Measurements from ENCODE around the gene CALCB. TPM values are rescaled to one million over a fixed set of nuclear protein-coding genes. Genes with fewer than 3 reads are reported as not detected.
A peak's percentile ranks its signal among the peaks of the same experiment; 100 is the strongest.
"Not testable (repeated sequence)": the region's sequence is repeated elsewhere in the genome, so short reads cannot be mapped to it uniquely, and the experiment has no call there.

CALCB gene, protein sequence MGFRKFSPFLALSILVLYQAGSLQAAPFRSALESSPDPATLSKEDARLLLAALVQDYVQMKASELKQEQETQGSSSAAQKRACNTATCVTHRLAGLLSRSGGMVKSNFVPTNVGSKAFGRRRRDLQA
- not detected for polyA plus RNA-seq (2012; ENCODE audit: insufficient read depth, insufficient read length)

GRCh38 chr11:15073361-15074205 is at the start of gene CALCB:
Gene CALCB (plus strand): TSS chr11:15073593. CDS start chr11:15074719, 1,126 bp downstream.
- peak within 1 kb of the TSS; percentile 43; the same call in 1 of the 2 replicates for H3K4me3 ChIP-seq (ENCODE audit: low read length)
- DNase-seq (ENCODE audit: low read depth, low spot score) = no peak

GRCh38 chr11:15027011-15027410 is 46.4 kb upstream of the CALCB start:
- no peak overlapping the region for H3K4me3 ChIP-seq (ENCODE audit: low read length)
- DNase-seq (ENCODE audit: low read depth, low spot score) = no peak

DNA sequence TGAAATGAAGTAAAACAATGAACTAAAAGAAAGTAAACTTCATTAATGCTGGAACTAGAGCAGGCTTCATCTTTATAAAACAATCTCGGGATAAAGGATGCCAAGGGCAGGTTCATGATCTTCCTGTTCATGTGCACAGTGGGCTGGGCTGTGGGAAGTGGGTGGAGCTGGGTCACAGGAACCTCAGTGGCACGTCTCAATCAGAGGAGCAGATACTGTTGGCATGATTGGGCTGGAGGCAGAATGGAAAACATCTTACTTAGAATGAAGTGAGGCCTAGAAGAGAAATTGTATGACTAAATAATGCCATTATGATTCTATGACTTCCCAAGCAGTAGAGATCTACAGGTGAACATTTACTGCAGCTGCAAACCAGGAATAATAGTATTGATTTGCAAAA is 45.4 kb upstream of the CALCB start:
- no peak for DNase-seq (ENCODE audit: low read depth, low spot score)
- no peak overlapping the region for H3K4me3 ChIP-seq (ENCODE audit: low read length)

GRCh38 chr11:15028379-15028778 is 45.0 kb upstream of the CALCB start:
- H3K4me3 ChIP-seq (ENCODE audit: low read length) = no peak overlapping the region
- DNase-seq (ENCODE audit: low read depth, low spot score) = no peak

GRCh38 chr11:15031945-15032344 is 41.4 kb upstream of the CALCB start:
- H3K4me3 ChIP-seq (ENCODE audit: low read length) = not testable (repeated sequence)

GRCh38 chr11:15034687-15035267 is 38.6 kb upstream of the CALCB start:
- no peak overlapping the region for H3K4me3 ChIP-seq (ENCODE audit: low read length)
- no peak for DNase-seq (ENCODE audit: low read depth, low spot score)

More at GRCh38 chr11:15031945-15032344, 41.4 kb upstream of the CALCB start:
- DNase-seq (ENCODE audit: low read depth, low spot score) = not testable (repeated sequence)

GRCh38 chr11:15035283-15035682 is 38.1 kb upstream of the CALCB start:
- no peak overlapping the region for H3K4me3 ChIP-seq (ENCODE audit: low read length)
- no peak for DNase-seq (ENCODE audit: low read depth, low spot score)

DNA sequence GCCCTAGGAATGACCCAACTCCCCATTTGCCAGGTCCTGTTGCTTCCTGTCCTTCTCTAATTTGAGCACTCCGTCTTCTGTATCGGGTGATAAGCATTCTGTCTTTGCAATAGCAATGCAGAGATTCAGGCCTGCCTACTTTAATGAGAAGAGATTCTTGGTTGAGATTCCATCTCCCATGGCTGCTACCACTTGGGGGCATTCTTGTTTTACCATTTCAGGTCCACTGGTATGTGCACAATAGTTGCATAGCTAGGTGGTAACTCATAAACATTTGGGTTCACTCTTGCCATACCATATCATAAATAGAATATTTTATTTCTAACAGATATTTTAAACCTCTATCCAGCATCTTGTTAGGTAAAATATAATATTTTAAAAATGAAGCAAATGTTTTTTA is 34.4 kb upstream of the CALCB start:
- no peak overlapping the region for H3K4me3 ChIP-seq (ENCODE audit: low read length)
- no peak for DNase-seq (ENCODE audit: low read depth, low spot score)

GRCh38 chr11:15045209-15045608 is 28.2 kb upstream of the CALCB start:
- no peak overlapping the region for H3K4me3 ChIP-seq (ENCODE audit: low read length)
- no peak for DNase-seq (ENCODE audit: low read depth, low spot score)

- DNase-seq (ENCODE audit: low read depth, low spot score) = no peak
- no peak overlapping the region for H3K4me3 ChIP-seq (ENCODE audit: low read length)
Observed at GRCh38 chr11:15045891-15046290, 27.5 kb upstream of the CALCB start.

DNA sequence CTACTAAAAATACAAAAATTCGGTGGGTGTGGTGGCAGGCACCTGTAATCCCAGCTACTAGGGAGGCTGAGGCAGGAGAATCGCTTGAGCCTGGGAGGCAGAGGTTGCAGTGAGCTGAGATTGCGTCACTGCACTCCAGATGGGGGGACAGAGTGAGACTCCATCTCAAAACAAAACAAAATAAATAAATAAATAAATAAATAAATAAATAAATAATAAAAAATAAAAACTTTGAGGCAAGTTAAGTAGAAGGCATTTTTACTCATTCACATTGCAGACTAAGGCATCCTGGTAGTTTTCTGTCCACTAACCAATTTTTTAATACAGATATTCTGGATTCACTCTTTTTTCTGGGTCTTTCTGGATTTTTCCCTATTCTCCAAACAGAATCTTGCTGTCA is 26.7 kb upstream of the CALCB start:
- not testable (repeated sequence) for DNase-seq (ENCODE audit: low read depth, low spot score); H3K4me3 ChIP-seq (ENCODE audit: low read length)

DNA sequence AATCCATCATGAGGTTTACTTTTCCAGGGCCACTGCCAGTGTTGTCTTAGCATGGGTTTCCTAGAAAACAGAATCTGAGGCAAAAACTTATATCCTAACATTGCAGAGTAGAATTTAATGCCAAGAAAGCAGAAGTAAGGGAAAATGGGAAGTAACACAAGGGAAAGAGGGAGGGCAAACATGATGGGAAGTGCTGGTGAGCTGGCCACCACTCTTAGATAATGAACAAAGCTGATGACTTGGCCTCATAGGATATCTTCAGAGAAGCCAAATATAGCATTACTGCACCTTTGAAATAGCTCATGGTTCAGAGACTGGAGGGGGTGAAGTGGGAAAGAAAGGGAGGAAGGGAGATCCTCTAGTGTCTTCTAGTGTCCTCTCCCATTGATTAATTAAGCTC is 24.8 kb upstream of the CALCB start:
- H3K4me3 ChIP-seq (ENCODE audit: low read length) = no peak overlapping the region
- DNase-seq (ENCODE audit: low read depth, low spot score) = no peak

DNA sequence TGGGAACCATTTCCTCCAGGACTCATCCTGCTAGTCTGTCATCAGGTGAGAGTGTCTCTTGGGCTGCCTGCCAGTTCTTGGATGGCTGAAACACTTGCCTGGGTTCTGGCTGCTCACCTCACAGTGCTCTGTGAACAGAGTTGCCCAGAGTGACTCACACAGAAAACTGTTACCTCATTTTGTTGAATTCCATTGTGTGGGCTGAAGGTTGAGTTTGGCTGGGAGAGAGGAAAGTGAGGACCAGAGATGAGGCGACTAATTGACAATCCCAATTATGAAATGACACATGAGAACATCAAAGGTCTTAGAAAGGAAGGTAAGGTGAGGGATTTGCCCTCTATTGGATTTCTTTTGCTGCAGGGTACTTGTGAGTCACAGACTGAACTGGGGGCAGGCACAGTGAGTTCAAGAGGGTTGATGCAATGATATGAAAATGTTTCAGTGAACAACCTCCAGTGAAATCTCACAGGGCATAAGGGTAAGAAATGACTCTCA is 20.2 kb upstream of the CALCB start:
- no peak overlapping the region for H3K4me3 ChIP-seq (ENCODE audit: low read length)
- DNase-seq (ENCODE audit: low read depth, low spot score) = no peak

DNA sequence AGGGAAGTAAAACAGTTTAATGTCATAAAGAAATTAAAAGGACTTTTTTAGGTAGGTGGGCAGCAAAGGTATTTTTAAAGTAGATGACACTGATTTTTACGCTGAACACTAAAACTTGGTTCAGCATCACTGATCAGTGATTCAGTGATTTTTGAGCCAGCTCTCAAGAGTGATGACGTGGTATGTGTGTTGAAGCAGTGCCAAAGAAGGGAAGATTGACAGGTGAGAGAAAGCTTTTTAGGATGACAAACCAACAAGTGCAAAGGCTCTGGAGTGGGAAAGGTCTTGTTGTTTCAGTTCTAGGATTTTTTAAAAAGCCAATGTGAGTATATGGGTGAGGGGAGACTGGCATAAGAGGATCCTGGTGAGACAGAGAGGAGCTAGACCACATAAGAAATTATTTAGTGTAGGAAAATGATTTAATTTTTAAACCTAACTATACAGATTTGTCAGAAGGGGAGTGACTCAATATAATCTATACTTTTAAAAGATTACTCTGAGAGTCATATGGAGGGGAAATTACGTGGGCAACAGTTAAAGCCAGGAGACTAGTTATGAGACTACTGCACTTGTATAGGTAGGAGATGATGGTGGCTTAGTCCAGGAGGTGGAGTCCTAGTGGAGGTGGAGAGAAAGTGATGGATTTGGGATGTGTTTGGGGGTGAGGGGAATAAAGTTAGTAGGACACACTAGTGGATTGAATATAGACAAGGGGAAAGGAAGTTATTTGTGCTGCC is 17.6 kb upstream of the CALCB start:
- no peak overlapping the region for H3K4me3 ChIP-seq (ENCODE audit: low read length)
- DNase-seq (ENCODE audit: low read depth, low spot score) = no peak

DNA sequence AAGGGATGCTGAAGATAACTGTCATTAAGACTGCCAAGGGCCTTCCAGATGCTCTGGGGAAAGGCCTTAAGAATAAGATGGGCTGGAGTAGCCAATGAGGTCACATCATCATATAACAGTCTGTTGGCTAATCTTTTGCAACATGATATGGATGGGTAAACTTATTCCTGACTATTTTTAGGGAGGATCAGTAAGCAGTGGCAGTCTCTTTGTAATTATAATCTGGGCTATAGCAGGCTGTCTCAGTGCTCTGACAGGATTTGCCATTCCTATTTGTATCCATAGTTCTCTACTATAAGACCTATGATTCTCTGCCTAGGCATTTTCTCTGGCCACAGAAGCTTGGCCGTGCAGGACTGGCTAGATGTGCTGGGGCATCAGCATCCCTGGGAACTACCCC is 16.1 kb upstream of the CALCB start:
- H3K4me3 ChIP-seq (ENCODE audit: low read length) = no peak overlapping the region
- no peak for DNase-seq (ENCODE audit: low read depth, low spot score)

GRCh38 chr11:15059132-15059915 is 14.1 kb upstream of the CALCB start:
- no peak for DNase-seq (ENCODE audit: low read depth, low spot score)
- H3K4me3 ChIP-seq (ENCODE audit: low read length) = no peak overlapping the region

DNA sequence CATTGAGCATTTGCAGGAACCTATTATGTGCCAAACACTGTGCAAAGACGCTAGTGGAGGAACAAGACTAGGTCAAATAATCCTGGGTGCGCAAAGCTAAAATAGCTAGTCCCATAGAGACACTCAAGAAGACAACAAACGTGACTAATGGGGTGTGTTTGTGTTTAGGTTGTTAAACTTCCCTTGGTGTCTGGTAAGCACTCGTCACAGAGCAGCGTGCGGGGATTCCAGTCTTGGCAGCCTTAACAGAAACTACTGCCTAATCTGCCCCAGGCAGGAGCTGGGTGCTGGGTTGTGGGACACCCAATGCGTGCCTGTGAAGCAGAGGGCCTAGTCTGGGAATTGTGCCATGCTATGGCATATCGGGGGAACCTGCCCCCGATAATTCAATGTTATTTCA is 10.8 kb upstream of the CALCB start:
- DNase-seq (ENCODE audit: low read depth, low spot score) = no peak
- no peak overlapping the region for H3K4me3 ChIP-seq (ENCODE audit: low read length)

DNA sequence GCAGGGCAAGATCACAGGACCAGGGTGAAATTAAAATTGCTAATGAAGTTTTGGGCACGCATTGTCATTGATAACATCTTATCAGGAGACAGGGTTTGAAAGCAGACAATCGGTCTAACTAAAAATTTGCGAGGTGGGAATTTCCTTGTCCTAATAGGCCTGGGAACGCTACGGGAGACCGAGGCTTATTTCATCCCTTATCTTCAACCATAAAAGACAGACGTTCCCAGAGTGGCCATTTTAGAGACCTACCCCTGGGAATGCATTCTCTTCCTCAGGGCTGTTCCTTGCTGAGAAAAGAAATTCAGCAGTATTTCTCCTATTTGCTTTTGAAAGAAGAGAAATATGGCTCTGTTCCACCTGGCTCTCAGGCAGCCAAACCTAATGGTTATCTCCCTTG is 3.6 kb upstream of the CALCB start:
- DNase-seq (ENCODE audit: low read depth, low spot score) = not testable (repeated sequence)

More for the DNA sequence above, 3.6 kb upstream of the CALCB start:
- not testable (repeated sequence) for H3K4me3 ChIP-seq (ENCODE audit: low read length)
